Mesodermal cell (in vitro differentiated cells): ENCODE measurements around the gene KAZN.

ENCODE experiments used
- H3K27ac ChIP-seq: 2 replicates; pipeline ENCODE4 v1.7.0; 2013; ENCODE audit warnings: mild to moderate bottlenecking, low read depth, low read length, moderate library complexity; ENCODE audit not compliant: severe bottlenecking
- H3K36me3 ChIP-seq: 2 replicates; pipeline ENCODE4 v1.7.1; 2013; ENCODE audit warnings: mild to moderate bottlenecking, low read length, moderate library complexity; ENCODE audit not compliant: control insufficient read depth, insufficient read depth
- H3K4me1 ChIP-seq: one replicate; pipeline ENCODE4 v1.7.1; 2013; ENCODE audit warnings: mild to moderate bottlenecking, low read length; ENCODE audit not compliant: insufficient read depth, control insufficient read depth, poor library complexity, severe bottlenecking
- H3K4me3 ChIP-seq: 2 replicates; pipeline ENCODE4 v1.7.0; 2013; ENCODE audit warnings: low read length, control low read depth, mild to moderate bottlenecking; ENCODE audit not compliant: insufficient read depth, poor library complexity, severe bottlenecking; ENCODE audit errors: extremely low read depth
- H3K9me3 ChIP-seq: 2 replicates; pipeline ENCODE4 v1.7.1; 2013; ENCODE audit warnings: mild to moderate bottlenecking, low read length, moderate library complexity; ENCODE audit not compliant: control insufficient read depth
- WGBS, 2 experiments: methylation state at CpG; one replicate each; pipeline ENCODE4 v1.1.5; 2013; ENCODE audit warnings: missing lambda C conversion rate in 2 of 2; ENCODE audit not compliant: insufficient coverage in 2 of 2; 5-methylcytosine and 5-hydroxymethylcytosine counted together

Gene KAZN

GRCh38 chr1:14725238-14725637 is 126.8 kb downstream of the KAZN start:
- Histone ChIP-seq H3K4me1 (no peaks in the 10 kb centered on the region), H3K9me3 (no peaks in the 10 kb centered on the region), H3K36me3 (no peaks in the 10 kb centered on the region), H3K27ac (no peak overlapping the region), H3K4me3 (no peak overlapping the region)
- WGBS, 2 experiments = 92% methylated on average over 1 of the region's 1 CpG; no CpG with 5 or more reads in 1 of the 2 experiments

- no peak overlapping the region for H3K4me3 ChIP-seq
- 31 to 43% methylated on average over 2 of the region's 2 CpGs for WGBS, 2 experiments
Observed at GRCh38 chr1:14725695-14726094, 127.2 kb downstream of the KAZN start.

GRCh38 chr1:14726606-14727005 is 128.1 kb downstream of the KAZN start:
- no peak overlapping the region for H3K4me3 ChIP-seq
- 71 to 75% methylated on average over 6 of the region's 6 CpGs for WGBS, 2 experiments

More at GRCh38 chr1:14725695-14726094, 127.2 kb downstream of the KAZN start:
- Histone ChIP-seq H3K36me3 (no peaks in the 10 kb centered on the region), H3K27ac (no peak overlapping the region), H3K4me1 (no peaks in the 10 kb centered on the region), H3K9me3 (no peaks in the 10 kb centered on the region)

GRCh38 chr1:14728516-14728915 is 130.0 kb downstream of the KAZN start:
- Histone ChIP-seq H3K4me1 (peaks cover 13% of the 10 kb centered on the region), H3K36me3 (no peaks in the 10 kb centered on the region), H3K27ac (no peak overlapping the region), H3K4me3 (no peak overlapping the region), H3K9me3 (no peaks in the 10 kb centered on the region)
- 92 to 100% methylated on average over 3 to 6 of the region's 7 CpGs for WGBS, 2 experiments

More at GRCh38 chr1:14726606-14727005, 128.1 kb downstream of the KAZN start:
- H3K36me3 ChIP-seq = no peaks in the 10 kb centered on the region
- no peaks in the 10 kb centered on the region for H3K4me1 ChIP-seq
- no peak overlapping the region for H3K27ac ChIP-seq
- no peaks in the 10 kb centered on the region for H3K9me3 ChIP-seq

- H3K4me1 ChIP-seq = peaks cover 17% of the 10 kb centered on the region
- H3K4me3 ChIP-seq = no peak overlapping the region
- peak overlapping the region; percentile 43 for H3K27ac ChIP-seq
- H3K36me3 ChIP-seq = no peaks in the 10 kb centered on the region
- WGBS, 2 experiments = 52 to 54% methylated on average over 2 of the region's 5 CpGs
- H3K9me3 ChIP-seq = no peaks in the 10 kb centered on the region
Observed at GRCh38 chr1:14732728-14733047, 134.2 kb downstream of the KAZN start.

GRCh38 chr1:14733048-14733778 is 134.7 kb downstream of the KAZN start:
- WGBS, 2 experiments = 11 to 15% methylated on average over 13 to 18 of the region's 21 CpGs
- Histone ChIP-seq H3K4me1 (peaks cover 17% of the 10 kb centered on the region), H3K4me3 (no peak overlapping the region), H3K9me3 (no peaks in the 10 kb centered on the region), H3K36me3 (no peaks in the 10 kb centered on the region), H3K27ac (peak overlapping the region; percentile 43)

- no peak overlapping the region for H3K4me3 ChIP-seq
- H3K9me3 ChIP-seq = no peaks in the 10 kb centered on the region
- no peak overlapping the region for H3K27ac ChIP-seq
- 46 to 47% methylated on average over 4 to 9 of the region's 10 CpGs for WGBS, 2 experiments
- peaks cover 17% of the 10 kb centered on the region for H3K4me1 ChIP-seq
- H3K36me3 ChIP-seq = no peaks in the 10 kb centered on the region
Observed at GRCh38 chr1:14733779-14734140, 135.3 kb downstream of the KAZN start.

GRCh38 chr1:14735841-14736240 is 137.4 kb downstream of the KAZN start:
- Histone ChIP-seq H3K4me1 (peaks cover 21% of the 10 kb centered on the region), H3K27ac (no peak overlapping the region), H3K36me3 (no peaks in the 10 kb centered on the region), H3K4me3 (no peak overlapping the region), H3K9me3 (no peaks in the 10 kb centered on the region)
- 80 to 100% methylated on average over 1 to 3 of the region's 4 CpGs for WGBS, 2 experiments

- H3K4me3 ChIP-seq = no peak overlapping the region
- H3K36me3 ChIP-seq = no peaks in the 10 kb centered on the region
- peaks cover 33% of the 10 kb centered on the region for H3K4me1 ChIP-seq
- H3K9me3 ChIP-seq = no peaks in the 10 kb centered on the region
- no peak overlapping the region for H3K27ac ChIP-seq
- 83 to 100% methylated on average over 4 to 5 of the region's 6 CpGs for WGBS, 2 experiments
Observed at GRCh38 chr1:14737561-14738094, 139.1 kb downstream of the KAZN start.

GRCh38 chr1:14738235-14738634 is 139.8 kb downstream of the KAZN start:
- no peaks in the 10 kb centered on the region for H3K36me3 ChIP-seq
- H3K4me1 ChIP-seq = peaks cover 32% of the 10 kb centered on the region
- WGBS, 2 experiments = 95 to 98% methylated on average over 5 to 6 of the region's 6 CpGs
- no peak overlapping the region for H3K4me3 ChIP-seq
- no peak overlapping the region for H3K27ac ChIP-seq
- H3K9me3 ChIP-seq = no peaks in the 10 kb centered on the region

- peaks cover 28% of the 10 kb centered on the region for H3K4me1 ChIP-seq
- 81 to 84% methylated on average over 6 to 8 of the region's 8 CpGs for WGBS, 2 experiments
- no peak overlapping the region for H3K4me3 ChIP-seq
- no peaks in the 10 kb centered on the region for H3K36me3 ChIP-seq
- H3K9me3 ChIP-seq = no peaks in the 10 kb centered on the region
- H3K27ac ChIP-seq = no peak overlapping the region
Observed at GRCh38 chr1:14738647-14739046, 140.2 kb downstream of the KAZN start.
